Ecto neural progenitor cell (in vitro differentiated cells): ENCODE data around the gene FAM107A.
"Not testable (repeated sequence)": the region's sequence is repeated elsewhere in the genome, so short reads cannot be mapped to it uniquely, and the experiment has no call there.

ENCODE experiments used
- DNase-seq: peaks from one replicate; pipeline ENCODE4 v3.0.0-alpha.2; 2018; ENCODE audit warnings: low spot score

Gene FAM107A

DNA sequence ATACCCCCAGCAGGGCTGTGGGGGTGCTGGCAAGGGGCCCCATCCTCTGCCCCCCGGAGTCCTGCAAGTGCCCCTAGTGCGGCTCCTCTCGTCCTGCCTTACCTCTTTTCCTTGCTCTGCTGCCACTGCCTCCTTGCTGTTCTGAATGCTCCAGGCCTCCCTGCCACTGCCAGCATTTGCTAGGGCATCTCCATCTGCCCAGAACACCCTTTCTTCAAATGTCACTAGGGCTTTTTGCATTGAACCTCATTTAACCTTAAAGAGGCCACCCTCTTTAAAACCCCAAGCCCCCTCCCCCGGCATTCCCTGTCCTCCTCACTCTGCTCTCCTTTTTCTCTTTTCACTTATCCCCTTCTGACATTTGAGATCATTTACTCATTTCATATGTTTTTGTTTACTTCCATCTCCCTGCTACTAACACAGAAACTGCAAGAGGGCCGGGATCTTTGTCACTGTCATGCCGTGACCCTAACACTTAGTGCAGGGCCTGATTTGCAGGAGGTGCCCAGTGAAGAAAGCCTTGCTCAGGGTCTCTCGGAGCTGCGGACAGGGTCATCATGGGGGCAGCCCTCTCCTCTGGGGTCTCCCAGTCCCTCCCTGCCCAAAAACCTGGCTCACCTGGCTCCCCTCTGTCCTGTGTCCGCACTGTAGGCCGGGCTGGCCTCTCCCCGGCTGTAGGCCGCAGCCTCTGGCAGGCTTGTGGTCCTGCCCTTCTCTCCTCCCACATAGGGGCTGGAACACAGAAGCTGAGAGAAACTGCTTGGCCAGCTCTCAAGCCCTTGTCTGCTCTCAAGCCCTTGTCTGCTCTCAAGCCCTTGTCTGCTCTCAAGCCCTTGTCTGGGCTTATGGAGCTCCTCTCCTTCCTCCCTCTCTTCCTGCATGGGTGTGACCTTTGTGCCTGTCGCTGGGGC, 40.4 kb downstream of the FAM107A start, which contains the start of gene ACOX2:
Gene ACOX2 (minus strand): TSS at position 690 of the 911 bp plus-strand sequence. CDS start 2,084 bp downstream, outside the sequence.
- DNase-seq: no peak

DNA sequence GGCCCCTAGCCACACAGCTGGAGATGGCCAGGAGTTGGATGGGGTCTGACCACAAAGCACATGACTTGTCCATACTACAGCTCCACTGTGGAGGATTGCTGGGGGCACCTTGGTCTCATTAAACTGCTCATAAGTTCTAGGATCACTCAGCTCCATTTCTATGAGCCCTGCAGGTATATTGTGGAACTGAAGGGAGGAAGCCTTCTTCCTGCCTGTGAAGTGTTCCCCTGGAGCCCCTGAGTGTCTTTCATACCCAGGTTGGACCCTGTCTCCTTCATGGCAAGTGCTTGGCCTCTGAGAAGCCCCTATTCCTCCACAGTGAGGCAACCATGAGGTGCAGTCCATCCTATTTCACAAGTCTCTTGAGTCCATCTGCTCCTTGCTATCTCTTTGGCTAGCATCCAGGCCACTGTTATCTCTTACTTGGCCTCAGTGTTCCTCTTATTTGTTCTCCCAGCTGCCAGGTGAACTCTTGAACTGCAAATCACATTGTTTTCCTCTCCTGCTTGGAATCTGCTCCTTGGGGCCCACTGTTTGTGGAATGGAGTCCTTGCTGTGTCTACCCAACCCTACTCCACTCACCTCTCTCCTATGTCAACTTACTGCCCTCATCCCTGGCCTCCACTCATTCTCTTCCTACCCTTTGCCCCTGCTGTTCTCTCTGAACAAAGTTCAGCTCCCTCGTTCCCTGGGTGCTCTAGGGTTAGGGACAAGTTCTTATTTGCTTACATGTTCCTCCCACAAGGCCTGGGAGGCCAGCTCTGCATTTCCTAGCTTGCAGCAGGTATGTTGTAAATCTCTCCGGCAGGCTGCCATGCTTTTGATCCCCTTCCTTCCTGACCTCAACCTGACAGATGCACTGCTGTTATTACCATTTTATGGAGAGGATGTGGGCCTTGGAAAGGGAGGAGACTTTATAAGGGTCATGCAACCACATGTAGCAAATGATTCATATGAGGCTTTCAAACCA, 41.4 kb downstream of the FAM107A start:
- DNase-seq: no peak

DNA sequence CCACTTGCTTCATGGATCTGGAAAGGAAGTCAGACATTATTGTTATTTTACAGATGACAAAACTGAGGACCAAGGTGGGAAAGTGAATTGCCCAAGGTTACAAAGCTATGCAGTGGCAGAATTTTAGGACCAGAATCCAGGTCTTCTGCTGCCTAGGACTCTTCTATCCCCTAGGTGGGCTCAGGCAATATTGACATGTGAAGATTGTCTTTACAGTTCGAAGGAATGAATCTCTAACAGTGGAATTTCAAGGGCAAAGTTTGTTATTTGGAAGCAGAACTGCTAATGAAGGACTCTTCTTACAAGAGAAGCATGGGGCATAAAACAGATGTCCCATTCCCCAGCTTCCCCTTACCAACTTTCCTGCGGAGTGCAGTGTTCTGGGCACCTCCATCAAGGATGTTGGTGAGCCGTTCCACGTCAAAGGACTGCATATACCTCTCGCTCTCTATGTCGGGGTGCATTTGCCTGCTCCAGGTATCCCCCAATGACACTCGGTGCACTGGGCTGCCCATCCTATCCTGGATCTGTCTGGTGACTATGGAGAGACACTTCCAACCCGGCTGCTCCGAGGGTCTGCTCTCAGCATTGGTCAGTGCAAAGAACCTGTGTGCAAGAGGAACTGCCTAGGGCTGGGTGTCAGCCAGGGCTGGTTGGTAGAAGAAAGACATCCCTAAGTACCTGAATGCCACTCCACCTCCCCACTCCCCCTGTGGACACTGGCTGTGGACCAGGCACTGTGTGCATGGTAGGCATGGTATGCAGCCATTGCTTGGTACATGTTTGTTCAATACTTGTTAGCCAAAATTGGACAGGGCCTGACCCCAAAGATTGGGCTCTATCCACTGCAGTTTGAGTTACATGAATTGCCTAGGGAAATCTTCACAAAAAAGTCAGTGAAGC, 42.3 kb downstream of the FAM107A start:
- no peak for DNase-seq

DNA sequence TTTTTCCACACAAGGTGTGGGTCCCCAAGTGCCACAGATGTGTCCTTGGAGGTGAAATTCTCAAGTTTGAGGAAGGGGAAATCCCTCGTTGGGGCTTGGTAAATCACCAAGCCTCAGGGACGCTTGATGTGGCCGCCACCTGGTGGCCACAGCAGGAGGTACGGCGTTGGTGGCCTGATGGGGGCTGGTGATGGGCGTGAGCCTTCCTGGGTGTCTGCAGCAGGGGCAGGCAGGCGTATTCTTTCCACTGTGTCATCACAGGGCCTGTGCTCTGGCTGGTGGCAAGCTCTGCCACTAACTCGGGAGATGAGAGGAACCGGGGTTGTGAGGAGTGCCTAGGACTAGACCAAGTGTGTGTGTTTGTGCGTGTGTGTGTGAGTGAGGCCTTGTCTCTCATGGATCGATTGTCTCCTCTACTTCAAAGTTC, 44.4 kb downstream of the FAM107A start:
- peak; percentile 79 for DNase-seq

DNA sequence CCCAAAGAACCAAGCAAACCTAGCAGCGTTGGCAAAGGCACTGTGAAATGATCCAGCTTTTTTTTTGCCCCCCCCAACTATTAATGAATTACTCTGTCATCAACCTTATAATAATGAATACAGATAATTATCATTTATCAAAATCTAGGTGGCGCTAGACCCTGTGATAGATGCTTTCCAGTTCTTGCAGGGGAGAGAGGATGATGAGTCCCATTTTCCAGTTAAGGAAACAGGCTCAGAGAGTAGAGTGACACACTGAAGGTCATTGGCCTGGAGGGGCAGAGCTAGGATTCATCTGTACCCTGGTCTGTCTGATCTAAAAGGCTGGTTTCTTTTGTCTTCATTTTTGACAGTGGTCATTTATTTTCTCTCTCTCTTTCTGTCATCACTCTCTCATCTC, 45.2 kb downstream of the FAM107A start:
- no peak for DNase-seq

DNA sequence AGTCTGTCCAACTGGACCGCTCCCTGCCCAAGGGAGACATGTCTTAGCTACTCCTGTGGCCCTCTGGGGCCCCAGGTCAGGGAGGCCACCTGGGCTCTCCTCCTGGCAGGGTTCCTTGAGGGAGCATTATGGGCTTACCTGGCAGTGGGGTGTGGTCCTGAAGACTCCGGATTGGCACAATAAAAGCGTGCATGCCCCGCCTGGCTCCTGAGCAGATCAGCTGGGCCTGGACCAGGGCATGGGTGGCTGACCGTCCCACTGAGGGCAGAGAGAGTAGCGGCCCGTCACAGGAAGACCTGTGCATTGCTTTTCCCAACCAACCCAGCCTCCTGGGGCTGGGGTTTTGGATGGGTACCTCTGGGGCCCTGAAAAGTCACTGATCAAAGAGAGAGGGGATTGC, 45.6 kb downstream of the FAM107A start:
- no peak for DNase-seq

DNA sequence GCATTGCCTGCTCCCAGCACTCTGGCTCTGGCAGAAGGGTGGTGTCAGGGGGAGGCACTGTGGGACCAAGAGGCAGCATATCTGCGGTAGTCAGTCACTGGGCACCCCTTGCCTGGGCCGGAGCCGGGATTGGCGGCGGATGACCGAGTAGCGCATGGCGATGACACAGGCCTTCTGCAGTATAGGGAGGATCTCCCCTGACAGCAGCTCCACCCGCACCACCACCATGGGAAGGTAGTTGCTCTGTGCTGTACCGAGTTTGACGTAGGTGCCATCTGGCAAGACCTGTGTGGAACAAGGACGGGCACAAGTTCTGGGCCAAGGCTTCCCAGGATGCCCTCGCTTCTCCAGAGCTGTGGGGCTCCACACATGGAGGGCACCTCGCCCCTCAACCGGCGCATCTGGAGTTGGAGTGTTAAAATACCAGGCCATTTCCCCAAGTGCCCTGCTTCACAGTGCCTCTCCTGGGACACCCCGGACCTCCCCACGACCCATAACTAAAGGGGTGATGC, 46.8 kb downstream of the FAM107A start:
- no peak for DNase-seq

DNA sequence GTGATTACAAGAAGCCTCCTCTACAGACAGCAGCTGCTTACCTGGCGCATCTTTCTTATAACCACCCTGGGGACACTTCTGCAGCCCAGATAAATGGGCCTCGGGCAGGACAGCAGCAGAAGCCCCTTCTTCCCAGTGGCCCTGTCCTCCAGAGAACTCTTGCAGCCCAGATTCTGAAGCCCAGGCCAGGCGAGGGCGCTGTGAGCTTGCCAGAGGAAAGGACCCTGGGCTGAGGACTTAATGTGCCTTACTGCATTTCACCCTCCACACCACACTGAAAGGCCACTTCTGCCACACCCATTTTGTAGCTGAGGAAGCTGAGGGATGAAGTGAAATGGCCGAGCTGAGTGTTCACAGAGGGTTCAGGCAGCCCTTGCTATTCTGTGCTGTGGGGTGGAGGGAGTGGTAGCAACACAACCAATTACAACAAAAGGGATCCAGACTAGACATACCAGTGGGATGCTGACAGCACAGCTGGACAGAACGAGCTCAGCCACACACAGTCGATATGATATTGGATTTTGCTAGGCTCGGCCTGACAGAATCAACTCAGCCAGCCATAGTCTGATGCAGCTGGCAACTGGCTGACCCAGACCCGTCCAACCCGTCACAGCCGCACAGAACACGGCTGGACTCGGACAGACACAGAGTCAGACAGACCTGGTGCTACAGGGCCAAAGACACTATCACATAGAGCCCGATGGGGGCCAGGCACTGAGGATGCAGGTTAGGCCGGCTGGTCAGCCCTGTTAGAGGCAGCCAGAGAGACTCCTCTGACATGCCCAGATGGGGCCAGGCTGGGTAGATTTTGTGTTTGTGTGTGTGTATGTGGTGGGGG, 47.5 kb downstream of the FAM107A start:
- DNase-seq: peak; percentile 84

DNA sequence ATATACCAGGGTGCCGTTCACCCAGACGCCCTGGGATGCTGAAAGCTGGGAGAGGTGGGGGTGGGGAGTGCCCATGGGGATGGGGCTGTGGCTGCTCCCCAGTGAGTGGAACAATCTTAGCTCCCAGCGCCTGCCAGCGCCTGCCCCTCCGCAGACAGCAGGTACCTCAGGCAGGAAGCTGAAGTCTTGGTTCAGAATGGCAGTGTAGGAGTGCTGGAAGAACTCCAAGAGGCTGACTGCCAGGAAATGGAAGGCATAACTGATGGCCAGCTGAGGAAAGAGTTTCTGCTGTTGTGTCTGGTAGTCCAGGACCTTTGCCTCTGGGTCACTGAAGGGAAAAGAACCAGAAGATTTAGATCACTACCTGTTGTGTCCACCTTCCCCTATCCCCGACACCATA, 48.6 kb downstream of the FAM107A start:
- no peak for DNase-seq

DNA sequence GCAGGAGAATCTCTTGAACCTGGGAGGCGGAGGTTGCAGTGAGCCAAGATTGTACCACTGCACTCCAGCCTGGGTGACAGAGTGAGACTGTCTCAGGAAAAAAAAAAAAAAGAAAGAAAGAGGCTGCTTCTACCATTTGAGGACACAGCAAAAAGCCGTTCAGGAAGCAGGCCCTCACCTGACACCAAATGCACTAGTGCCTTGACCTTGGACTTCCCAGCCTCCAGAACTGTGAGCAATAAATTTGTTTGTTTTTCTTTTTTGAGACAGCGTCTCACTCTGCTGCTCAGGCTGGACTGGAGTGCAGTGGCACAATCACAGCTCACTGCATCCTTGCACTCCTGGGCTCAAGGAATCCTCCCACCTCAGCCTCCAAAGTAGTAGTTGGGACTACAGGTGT, 49.8 kb downstream of the FAM107A start:
- not testable (repeated sequence) for DNase-seq

DNA sequence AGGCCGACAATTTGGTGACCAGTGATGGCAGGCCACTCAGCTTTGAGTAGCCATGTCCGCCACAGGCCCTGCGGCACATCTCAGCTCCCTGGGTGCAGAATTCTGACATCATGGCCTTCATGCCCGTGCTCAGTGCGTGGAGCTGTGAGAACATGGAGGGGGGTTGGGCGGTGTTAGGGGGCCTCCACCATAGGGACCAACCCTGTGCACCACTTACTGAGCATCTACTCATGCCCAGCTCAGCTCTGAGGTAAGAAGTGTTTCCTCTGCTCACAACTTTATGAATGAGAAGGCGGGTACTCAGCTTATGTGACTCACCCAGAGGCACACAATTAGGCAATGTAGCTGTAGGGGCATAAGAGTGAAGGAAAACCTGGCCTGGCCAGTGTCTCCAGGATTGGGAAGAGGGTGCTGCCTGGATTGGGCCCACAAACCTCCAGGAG, 50.7 kb downstream of the FAM107A start:
- no peak for DNase-seq

DNA sequence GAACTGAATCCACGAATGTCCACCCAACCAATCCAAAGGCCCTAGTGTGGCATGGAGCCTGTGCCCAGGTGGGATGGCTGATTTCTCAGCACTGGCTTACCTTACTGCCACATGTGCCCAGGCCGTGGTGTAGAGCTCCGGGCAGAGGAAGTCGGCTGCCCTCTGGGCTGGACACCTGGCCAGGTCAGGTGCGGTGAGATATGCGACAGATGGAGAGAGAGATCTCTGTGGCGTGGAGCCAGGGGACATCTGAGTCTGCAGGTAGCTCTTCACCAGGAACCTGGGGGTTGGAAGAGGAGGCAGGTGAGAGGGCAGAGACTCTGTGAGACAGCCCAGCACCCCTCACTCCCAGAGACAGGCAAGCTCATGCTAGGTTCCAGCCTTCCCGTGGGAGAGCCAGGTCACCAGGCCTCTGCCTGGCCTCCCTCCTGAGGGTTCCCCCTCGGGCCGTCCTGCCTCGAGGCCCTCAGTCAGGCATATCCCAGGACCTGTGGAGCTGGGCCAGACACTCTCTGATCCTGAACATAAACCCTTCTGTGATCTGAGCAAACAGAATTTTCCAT, 52.8 kb downstream of the FAM107A start:
- DNase-seq: no peak

DNA sequence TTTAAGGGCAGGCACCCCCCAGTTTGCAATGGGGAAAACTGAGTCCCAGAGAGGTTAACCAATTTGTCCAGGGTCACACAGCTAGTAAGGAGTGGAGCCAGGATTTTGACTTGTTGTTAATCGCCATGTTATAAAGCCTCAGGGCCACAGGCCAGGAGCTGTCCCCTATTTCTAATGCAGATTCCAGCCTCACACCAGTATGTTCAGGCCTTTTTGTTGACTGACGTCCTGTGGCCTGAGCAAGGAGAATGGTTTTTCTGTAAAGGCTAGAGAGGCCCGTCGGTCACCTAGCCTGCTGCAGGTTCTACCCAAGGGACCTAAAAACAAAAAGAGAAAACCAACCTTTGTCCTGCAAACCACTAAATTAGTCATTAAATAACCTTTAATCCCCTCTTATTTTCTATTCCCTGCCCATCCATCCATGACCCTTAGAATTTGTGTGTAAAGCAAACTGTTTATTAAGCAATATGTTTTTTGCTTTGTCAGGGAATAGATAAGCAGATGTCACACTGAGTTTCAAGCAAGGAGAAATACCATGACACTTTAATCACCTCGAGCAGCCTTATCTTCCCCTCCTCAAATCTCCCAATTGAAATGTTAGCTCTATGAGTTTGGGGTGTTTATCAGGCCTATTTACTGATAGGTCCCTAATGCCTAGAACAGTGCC, 54.3 kb downstream of the FAM107A start:
- DNase-seq: no peak

DNA sequence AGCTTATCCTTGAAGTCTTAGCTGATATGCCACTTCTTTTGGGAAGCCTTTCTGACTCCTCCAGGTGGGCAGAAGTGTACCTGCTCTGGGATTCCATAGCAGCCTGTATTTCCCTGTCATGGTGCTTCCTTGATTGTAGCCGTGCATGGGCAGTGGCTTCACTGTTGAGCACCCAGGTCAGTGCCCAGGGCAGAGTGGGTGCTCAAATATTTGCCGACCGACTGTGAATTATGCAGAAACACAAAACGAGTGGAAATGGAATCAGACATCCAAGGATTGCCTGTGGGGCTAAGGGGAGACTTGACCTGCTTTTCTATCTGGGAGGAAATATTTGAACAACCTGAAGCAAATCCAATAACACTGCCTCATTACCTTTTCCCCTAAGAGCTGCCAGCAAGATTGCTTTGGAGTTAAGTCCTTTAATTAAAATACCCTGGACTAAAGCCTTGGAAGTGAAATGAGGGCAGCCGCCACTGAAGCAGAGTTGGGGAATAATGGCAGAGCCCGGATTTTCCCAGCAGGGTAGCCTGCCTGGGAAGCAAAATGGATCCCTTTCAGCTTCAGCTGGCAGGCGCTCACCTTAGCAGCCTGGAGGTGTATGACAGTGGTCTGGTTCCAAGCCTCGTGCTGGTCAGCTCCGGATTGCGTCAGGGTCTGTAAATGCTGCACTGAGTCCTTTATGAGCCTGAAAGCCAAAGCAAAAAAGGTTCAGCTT, 55.1 kb downstream of the FAM107A start:
- peak; percentile 67 for DNase-seq

DNA sequence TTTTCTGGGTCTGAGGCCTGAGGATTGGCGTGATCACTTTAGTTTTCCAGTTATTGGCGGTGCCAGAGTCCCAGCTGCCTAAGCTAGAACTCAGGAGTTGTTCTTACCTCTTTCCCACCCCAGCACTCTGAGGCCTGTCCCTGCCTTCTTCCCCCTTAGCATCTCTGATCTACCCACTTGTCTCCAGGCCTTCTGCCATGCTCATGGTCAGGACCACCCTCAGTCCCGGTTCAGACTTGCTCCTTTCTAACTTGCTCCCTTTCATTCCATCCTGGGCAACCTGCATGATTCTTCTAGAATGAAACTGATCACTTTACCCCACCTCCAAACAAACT, 55.9 kb downstream of the FAM107A start:
- DNase-seq: no peak

DNA sequence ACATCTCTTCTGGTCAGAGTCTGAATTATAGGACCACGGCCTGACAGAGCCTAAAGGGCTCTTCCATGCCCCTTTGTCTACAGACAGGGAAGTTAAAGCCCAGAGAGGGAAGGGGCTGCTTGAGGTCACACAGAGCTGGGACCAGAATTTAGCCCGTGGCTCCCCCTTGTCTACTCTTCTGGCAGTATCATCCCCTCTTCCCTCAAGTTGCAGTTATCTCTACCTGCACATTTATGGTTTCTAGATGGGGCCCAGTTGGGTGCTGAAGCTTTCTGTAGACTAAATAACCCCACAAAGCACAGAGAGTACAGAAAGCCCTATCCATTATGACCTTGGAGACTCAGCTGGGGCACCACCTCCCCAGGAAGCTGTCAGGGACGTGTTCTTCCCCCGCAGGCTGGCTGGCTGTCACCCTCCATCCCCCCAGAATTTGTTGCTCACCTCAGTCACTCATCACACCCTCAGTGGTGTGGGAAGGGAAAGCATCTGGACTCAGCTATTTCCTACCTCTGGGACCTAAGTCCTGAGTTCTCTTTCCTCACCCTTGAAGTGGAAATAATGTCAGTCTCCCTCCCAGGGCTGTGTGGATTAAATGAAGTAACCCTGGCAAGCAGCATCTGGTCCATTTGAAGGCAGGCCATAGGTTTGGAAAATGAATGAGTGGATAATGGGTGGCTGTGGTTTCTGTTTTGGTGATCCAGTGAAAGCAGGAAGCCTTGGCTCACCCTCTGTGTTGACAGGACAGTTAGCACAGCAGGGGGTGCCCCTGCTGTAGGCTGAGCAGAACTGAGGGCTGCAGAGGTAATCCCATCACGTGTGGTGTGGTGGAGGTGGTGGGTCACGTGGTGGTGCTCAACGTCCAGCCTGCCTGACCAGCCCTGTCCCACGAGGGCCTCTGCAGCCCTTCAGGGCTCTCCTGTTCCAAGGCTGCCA, 56.5 kb downstream of the FAM107A start:
- DNase-seq: no peak

DNA sequence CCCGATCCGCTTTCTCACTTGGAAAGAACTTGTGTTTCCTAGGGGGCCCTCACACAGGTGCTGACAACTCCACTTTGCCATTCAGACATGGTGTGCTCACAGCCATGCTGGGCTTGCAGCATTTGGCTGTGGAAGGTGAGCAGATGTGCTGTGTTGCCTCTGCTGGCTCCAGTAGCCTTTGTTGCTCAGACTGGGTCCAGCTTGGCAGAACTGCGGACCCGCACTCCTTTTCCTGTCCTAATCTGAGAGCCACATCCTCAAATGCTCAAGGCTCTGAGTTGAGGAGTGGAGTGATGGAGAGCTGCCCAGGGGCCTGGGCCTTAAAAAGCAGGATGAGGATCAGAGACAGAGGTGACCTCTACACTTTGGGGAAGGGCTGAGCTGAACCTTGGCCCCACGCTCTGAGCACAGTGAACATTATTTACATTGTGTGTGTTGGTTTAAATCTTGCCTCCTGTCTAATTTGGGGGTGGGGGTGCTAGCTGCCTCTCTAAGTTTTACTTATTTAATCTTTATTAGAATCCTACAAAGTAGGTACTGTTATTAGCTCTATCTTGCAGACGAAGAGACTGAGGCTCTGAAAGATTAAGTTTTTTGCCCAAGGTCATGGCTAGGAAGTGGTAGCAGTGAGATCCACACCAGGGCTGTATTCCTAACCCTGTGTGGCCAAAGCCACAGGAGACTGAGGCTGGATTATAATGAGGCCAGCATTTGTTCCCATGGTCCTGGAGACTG, 57.4 kb downstream of the FAM107A start:
- DNase-seq: no peak
